HepG2 (cell line): ENCODE results near the gene TIAM2. TPM values are rescaled to one million over a fixed set of nuclear protein-coding genes. Genes with fewer than 3 reads are reported as not detected.

ENCODE experiments used
- ATAC-seq: fragments of 200-7000 bp; cut with Tn5 transposase; 3 replicates; pipeline ENCODE4 v1.9.1; 2020; ENCODE audit warnings: mild to moderate bottlenecking, moderate library complexity
- BruUV-seq: library from RNA; stranded (reverse); fragments of 400-500 nt; replicated peaks from 2 replicates; lab custom pipeline; 2021; lab: Mats Ljungman, UMichigan
- CTCF ChIA-PET: fragments of 300-600 bp; formaldehyde crosslinking; extraction: SDS; loops from one replicate; lab custom pipeline; 2021; ENCODE audit warnings: low total read pairs, inconsistent platforms, low intra/inter-chr PET ratio; lab: Yijun Ruan, JAX
- POLR2A ChIA-PET: fragments of 350-600 bp; sonication (Branson Sonifier 250); formaldehyde crosslinking; loops from one replicate; lab custom pipeline; 2020; ENCODE audit warnings: antibody characterized with exemption, inconsistent platforms; lab: Yijun Ruan, JAX
- DNase-seq: peaks from one replicate; pipeline ENCODE4 v3.0.0-alpha.2; 2015; ENCODE audit warnings: low spot score
- FAIRE-seq: peaks from 3 replicates; lab custom pipeline; 2011; peaks lifted over from hg19 to GRCh38; lab: Jason Lieb, UNC
- H2AFZ ChIP-seq: one replicate; pipeline ENCODE4 v1.6.1; 2011; ENCODE audit warnings: low read length, inconsistent platforms
- H3K27ac ChIP-seq: fragments of 300-600 bp; 3 replicates; pipeline ENCODE4 v1.8.0; 2011; ENCODE audit warnings: mixed run types, mild to moderate bottlenecking, mixed read lengths, low read length, inconsistent platforms; ENCODE audit not compliant: insufficient read depth; ENCODE audit errors: extremely low read length
- H3K27me3 ChIP-seq, 2 experiments: fragments of 200-600 bp in 1 of 2; 2 replicates in 1 of 2; 3 replicates in 1 of 2; pipeline versions ENCODE4 v1.6.0 to v1.8.0; 2011; ENCODE audit warnings: low read length in 2 of 2, mild to moderate bottlenecking in 2 of 2, moderate library complexity in 2 of 2, inconsistent platforms in 1 of 2; ENCODE audit not compliant: insufficient read depth in 2 of 2, control insufficient read depth in 1 of 2
- H3K36me3 ChIP-seq, 2 experiments: fragments of 200-600 bp in 1 of 2; replicated peaks in 1 of 2; 2 replicates in 1 of 2; 3 replicates in 1 of 2; pipeline versions ENCODE4 v1.5.1 to v1.8.0; 2011; ENCODE audit warnings: low read length in 2 of 2, inconsistent platforms in 1 of 2; ENCODE audit not compliant: insufficient read depth in 2 of 2, control insufficient read depth in 1 of 2
- H3K4me1 ChIP-seq: 2 replicates; pipeline ENCODE4 v1.5.1; 2012; ENCODE audit warnings: low read length, inconsistent platforms; ENCODE audit not compliant: insufficient read depth
- H3K4me2 ChIP-seq: 2 replicates; pipeline ENCODE4 v1.6.0; 2011; ENCODE audit warnings: low read depth, low read length, inconsistent platforms
- H3K4me3 ChIP-seq, 3 experiments: fragments of 200-600 bp in 1 of 3; sonication (generic), shearing (Covaris generic) in 1 of 3; replicated peaks in 1 of 3; 2 replicates each; pipeline ENCODE4 v1.5.1; 2011 to 2016; ENCODE audit warnings: low read length in 3 of 3, inconsistent platforms in 2 of 3, low read depth in 2 of 3, mild to moderate bottlenecking in 2 of 3, control low read depth in 1 of 3, mixed read lengths in 1 of 3; ENCODE audit not compliant: insufficient read depth in 1 of 3
- H3K79me2 ChIP-seq: one replicate; pipeline ENCODE4 v1.6.1; 2011; ENCODE audit warnings: low read length, inconsistent platforms; ENCODE audit not compliant: insufficient read depth
- H3K9ac ChIP-seq: 2 replicates; pipeline ENCODE4 v1.6.0; 2011; ENCODE audit warnings: mild to moderate bottlenecking, low read depth, low read length, inconsistent platforms; ENCODE audit not compliant: insufficient read depth
- H3K9me3 ChIP-seq: 2 replicates; pipeline ENCODE4 v1.5.1; 2012; ENCODE audit warnings: mild to moderate bottlenecking, low read length
- H4K20me1 ChIP-seq: 2 replicates; pipeline ENCODE4 v1.6.0; 2011; ENCODE audit warnings: inconsistent platforms, mild to moderate bottlenecking, low read length, moderate library complexity; ENCODE audit not compliant: insufficient read depth
- ARID5B ChIP-seq: IDR thresholded peaks from 2 replicates; pipeline ENCODE4 v1.4.0; 2020; ENCODE audit warnings: mild to moderate bottlenecking, missing genetic modification reagents
- ELF1 ChIP-seq: sonication (generic); formaldehyde crosslinking; IDR thresholded peaks from 2 replicates; pipeline ENCODE4 v1.4.0; 2020; ENCODE audit warnings: missing genetic modification reagents
- ETV5 ChIP-seq: IDR thresholded peaks from 2 replicates; pipeline ENCODE4 v1.6.1; 2018; ENCODE audit warnings: missing biosample characterization, missing genetic modification reagents, inconsistent platforms, borderline replicate concordance
- KDM2A ChIP-seq: sonication (generic); formaldehyde crosslinking; IDR thresholded peaks from 2 replicates; pipeline ENCODE4 v1.4.0; 2020; ENCODE audit warnings: low read depth, missing genetic modification reagents, borderline replicate concordance
- NFIC ChIP-seq: IDR thresholded peaks from 2 replicates; pipeline ENCODE4 v1.6.1; 2012; ENCODE audit warnings: mild to moderate bottlenecking, low read length, inconsistent platforms
- NFKBIZ ChIP-seq: IDR thresholded peaks from 2 replicates; pipeline ENCODE4 v1.6.1; 2018; ENCODE audit warnings: missing genetic modification reagents, missing compliant biosample characterization
- POGZ ChIP-seq: sonication (generic); formaldehyde crosslinking; IDR thresholded peaks from 2 replicates; pipeline ENCODE4 v1.4.0; 2020; ENCODE audit warnings: mild to moderate bottlenecking, missing genetic modification reagents
- RXRB ChIP-seq: IDR thresholded peaks from 2 replicates; pipeline ENCODE4 v1.6.1; 2016; ENCODE audit warnings: borderline replicate concordance, missing genetic modification reagents, missing compliant biosample characterization
- SP4 ChIP-seq: sonication (generic); formaldehyde crosslinking; IDR thresholded peaks from 2 replicates; pipeline ENCODE4 v1.8.1; 2023; ENCODE audit warnings: mild to moderate bottlenecking, missing genetic modification reagents
- SPEN ChIP-seq: sonication (generic); formaldehyde crosslinking; IDR thresholded peaks from 2 replicates; pipeline ENCODE4 v1.5.1; 2020; ENCODE audit warnings: low read depth, mild to moderate bottlenecking, missing genetic modification reagents
- TBX2 ChIP-seq: sonication (generic); formaldehyde crosslinking; IDR thresholded peaks from 2 replicates; pipeline ENCODE4 v1.5.0; 2020; ENCODE audit warnings: missing genetic modification reagents, mild to moderate bottlenecking, borderline replicate concordance
- ZNF672 ChIP-seq: sonication (generic); formaldehyde crosslinking; IDR thresholded peaks from 2 replicates; pipeline ENCODE4 v1.8.1; 2022; ENCODE audit warnings: missing genetic modification reagents
- ZSCAN29 ChIP-seq: sonication (generic); formaldehyde crosslinking; conservative IDR thresholded peaks from 2 replicates; pipeline ENCODE4 v1.4.0; 2020; ENCODE audit warnings: mild to moderate bottlenecking, missing genetic modification reagents
- WGBS: methylation state at CpG from one replicate; pipeline ENCODE4 v1.1.6; 2017; ENCODE audit warnings: low lambda C conversion rate; 5-methylcytosine and 5-hydroxymethylcytosine counted together
- in situ Hi-C: cut with HindIII; loops from 2 replicates; pipeline ENCODE4 v1.10.0; 2017; ENCODE audit warnings: low pct_unique_long_range_greater_than_20kb; ENCODE audit not compliant: extremely low pct_ligation_motif_present
- intact Hi-C: fragments of 100-400 bp; cut with micrococcal nuclease; formaldehyde crosslinking; loops from one replicate; pipeline ENCODE4 v1.10.0; 2022; ENCODE audit not compliant: unreplicated experiment
- polyA plus RNA-seq, 8 experiments: library from polyadenylated mRNA; depleted of rRNA in 3 of 8; stranded (reverse) in 7 of 8; unstranded in 1 of 8; fragments of >200 nt; fragmentation: Illumina TruSeq in 4 of 8; extraction: Trizol in 4 of 8; gene quantifications; 2 replicates each; pipeline versions ENCODE4 v1.2.1 to v1.2.3, GENCODE V29; 2011 to 2016; ENCODE audit warnings: low read depth in 4 of 8, missing spikeins in 1 of 8, mixed read lengths in 1 of 8; ENCODE audit not compliant: insufficient read depth in 1 of 8
- total RNA-seq, 5 experiments: library from RNA; depleted of rRNA; stranded (reverse); fragments of >200 nt; fragmentation: Illumina TruSeq; extraction: Trizol; gene quantifications; 2 replicates each; pipeline ENCODE4 v1.2.3, GENCODE V29; 2016; ENCODE audit warnings: low read depth in 1 of 5
- TF ChIP-seq, protein P1 (sequence below): sonication (generic); formaldehyde crosslinking; conservative IDR thresholded peaks from 2 replicates; pipeline ENCODE4 v1.4.0; 2020; ENCODE audit warnings: missing genetic modification reagents

The TIAM2 gene
- total and polyA plus RNA-seq, 2 of the 13 experiments (the other 11 are each of a cell fraction or from before 2014, with no cell fraction given): 4.1 to 4.5 TPM

DNA sequence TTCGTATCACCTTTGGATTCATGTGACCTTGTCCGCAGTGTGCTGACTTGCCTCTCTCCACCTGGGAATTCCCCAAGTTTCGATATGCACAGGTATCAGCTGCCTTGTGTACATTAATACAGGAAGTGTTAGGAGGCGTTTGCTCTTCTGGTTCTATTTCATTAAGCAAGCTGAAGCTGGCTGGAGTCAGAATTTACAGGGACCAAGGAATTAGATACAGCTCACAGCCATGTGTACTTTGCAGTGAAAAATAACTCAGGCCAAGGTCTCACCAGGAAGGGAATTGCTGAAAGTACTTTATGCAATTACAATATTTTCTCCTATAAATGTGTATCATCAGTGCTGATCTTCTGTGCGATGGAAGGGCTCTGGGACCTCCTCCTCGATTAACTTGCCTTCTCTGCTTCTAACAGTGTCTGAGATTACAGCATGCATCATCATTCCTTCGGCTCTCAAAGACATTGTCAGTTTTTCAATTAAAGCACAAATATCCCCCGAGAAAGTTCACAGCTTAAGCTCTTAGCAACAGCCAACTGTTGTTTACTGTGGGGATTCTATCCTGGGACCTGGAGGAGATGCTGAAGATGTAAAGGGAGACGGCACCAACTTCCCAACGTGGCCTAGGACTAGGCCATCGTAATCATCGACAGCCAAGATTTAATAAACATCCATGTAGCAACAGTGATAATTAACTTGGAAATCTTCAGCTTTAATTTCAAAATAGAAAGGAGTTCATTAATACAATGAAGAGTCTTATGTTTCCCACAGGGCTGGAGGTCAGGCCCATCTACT, 13.8 kb upstream of the TIAM2 start:
- 38% methylated on average over 12 of the region's 12 CpGs for WGBS
- ATAC-seq: peak; percentile 85
- H3K27ac ChIP-seq: peak overlapping the region; percentile 18
- peak; percentile 59 for DNase-seq
- H3K4me1 ChIP-seq: peaks cover 20% of the 10 kb centered on the region
- no peaks in the 10 kb centered on the region for H3K36me3 ChIP-seq
- H3K4me2 ChIP-seq: peak overlapping the region; percentile 57
- H3K4me3 ChIP-seq: 0 out of 6 replicates have a peak overlapping the region, but pooled peaks of 1 of the 3 experiments have one; percentile 6
- CTCF ChIA-PET: no interaction called here
- no peaks in the 10 kb centered on the region for H4K20me1 ChIP-seq
- POLR2A ChIA-PET: interaction anchor here (0.6 to 1.6 kb wide), 4 partner anchors 16 to 92 kb away, joined by 3 to 6 read pairs (median 4); no protein-coding TSS in a partner anchor
- H2AFZ ChIP-seq: no peak overlapping the region
- H3K27me3 ChIP-seq: no peaks in the 10 kb centered on the region
- in situ Hi-C loops: no loop called here
- H3K79me2 ChIP-seq: no peaks in the 10 kb centered on the region
- no peaks in the 10 kb centered on the region for H3K9me3 ChIP-seq
- no peak for FAIRE-seq
- intact Hi-C loops: no loop called here
- no peak overlapping the region; the same call in 1 of the 2 replicates for H3K9ac ChIP-seq
- no TSS peak for BruUV-seq
- TF ChIP-seq ZNF672 (CRISPR knock-in tag): no peak
- peak; percentile 34; the same call in 1 of the 2 replicates for TF ChIP-seq SP4 (CRISPR knock-in tag)
- peak; percentile 56; the same call in 1 of the 2 replicates for TF ChIP-seq ETV5 (CRISPR knock-in tag)
- peak; percentile 75 for TF ChIP-seq ELF1 (CRISPR knock-in tag)
- 0 out of 2 replicates have a peak, but pooled peaks have one; percentile 60 for TF ChIP-seq ZSCAN29
- TF ChIP-seq SPEN (CRISPR knock-in tag): 0 out of 2 replicates have a peak, but pooled peaks have one; percentile 39
- TF ChIP-seq TBX2: peak; percentile 85; the same call in 1 of the 2 replicates
- TF ChIP-seq NFKBIZ (CRISPR knock-in tag): 0 out of 2 replicates have a peak, but pooled peaks have one; percentile 60
- TF ChIP-seq NFIC: no peak
- peak; percentile 22; the same call in 1 of the 2 replicates for TF ChIP-seq RXRB (CRISPR knock-in tag)
- TF ChIP-seq, protein P1, sequence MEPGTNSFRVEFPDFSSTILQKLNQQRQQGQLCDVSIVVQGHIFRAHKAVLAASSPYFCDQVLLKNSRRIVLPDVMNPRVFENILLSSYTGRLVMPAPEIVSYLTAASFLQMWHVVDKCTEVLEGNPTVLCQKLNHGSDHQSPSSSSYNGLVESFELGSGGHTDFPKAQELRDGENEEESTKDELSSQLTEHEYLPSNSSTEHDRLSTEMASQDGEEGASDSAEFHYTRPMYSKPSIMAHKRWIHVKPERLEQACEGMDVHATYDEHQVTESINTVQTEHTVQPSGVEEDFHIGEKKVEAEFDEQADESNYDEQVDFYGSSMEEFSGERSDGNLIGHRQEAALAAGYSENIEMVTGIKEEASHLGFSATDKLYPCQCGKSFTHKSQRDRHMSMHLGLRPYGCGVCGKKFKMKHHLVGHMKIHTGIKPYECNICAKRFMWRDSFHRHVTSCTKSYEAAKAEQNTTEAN (CRISPR knock-in tag): no peak
- TF ChIP-seq POGZ: peak; percentile 65
- TF ChIP-seq ARID5B (CRISPR knock-in tag): peak; percentile 52
- 0 out of 2 replicates have a peak, but pooled peaks have one; percentile 28 for TF ChIP-seq KDM2A (CRISPR knock-in tag)
